ENCODE measurements around the gene KRTAP9-1. TPM values are rescaled to one million over a fixed set of nuclear protein-coding genes. Genes with fewer than 3 reads are reported as not detected.
"Not testable (repeated sequence)": the region's sequence is repeated elsewhere in the genome, so short reads cannot be mapped to it uniquely, and the experiment has no call there.

The KRTAP9-1 gene
- total RNA-seq, 1 donor from 2014 or later = not detected

- DNase-seq (ENCODE audit: low read depth, low spot score) = no peak
- Mint-ChIP-seq H3K4me3 (no peak within 1 kb of the TSS), H3K36me3 (ENCODE audit: low read depth) (no peaks in the 10 kb centered on the region), H3K27me3 (ENCODE audit: low read depth) (peaks cover 28% of the 10 kb centered on the region), H3K27ac (ENCODE audit: unreplicated experiment) (no peak within 1 kb of the TSS), H3K4me1 (no peaks in the 10 kb centered on the region), H3K9me3 (no peaks in the 10 kb centered on the region)
- TF ChIP-seq CTCF (conservative IDR thresholded peaks at IDR 0.05) = no peak
Observed at GRCh38 chr17:41149652-41149985, 40.1 kb upstream of the KRTAP9-1 start, which contains the start of gene KRTAP4-5. Gene KRTAP4-5 (minus strand): TSS chr17:41149825. CDS start chr17:41149767, 58 bp downstream.

- Mint-ChIP-seq H3K9me3 (no peaks in the 10 kb centered on the region), H3K36me3 (ENCODE audit: low read depth) (no peaks in the 10 kb centered on the region), H3K4me3 (no peak overlapping the region), H3K27me3 (ENCODE audit: low read depth) (peaks cover 32% of the 10 kb centered on the region), H3K27ac (ENCODE audit: unreplicated experiment) (no peak overlapping the region), H3K4me1 (no peaks in the 10 kb centered on the region)
- no peak for DNase-seq (ENCODE audit: low read depth, low spot score)
- TF ChIP-seq CTCF (conservative IDR thresholded peaks at IDR 0.05) = no peak
Observed at GRCh38 chr17:41150026-41150425, 39.7 kb upstream of the KRTAP9-1 start.

DNA sequence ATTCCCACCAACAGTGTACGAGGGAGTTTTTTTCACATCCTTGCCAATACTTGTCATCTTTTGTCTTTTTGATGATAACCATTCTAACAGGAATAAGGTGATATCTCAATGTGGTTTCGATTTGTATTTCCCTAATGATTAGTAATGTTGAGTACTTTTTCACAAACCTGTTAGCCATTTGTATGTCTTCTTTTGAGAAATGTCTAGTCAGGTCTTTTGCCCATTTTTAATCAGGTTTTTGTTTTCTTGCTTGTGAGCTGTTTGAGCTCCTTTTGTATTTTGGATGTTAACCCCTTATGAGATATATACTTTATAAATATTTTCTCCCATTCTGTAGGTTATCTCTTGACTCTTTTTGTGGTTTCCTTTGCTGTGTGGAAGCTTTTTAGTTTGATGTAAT lies 38.2 kb upstream of the KRTAP9-1 start:
- DNase-seq (ENCODE audit: low read depth, low spot score) = no peak
- no peaks in the 10 kb centered on the region for H3K9me3 Mint-ChIP-seq

DNA sequence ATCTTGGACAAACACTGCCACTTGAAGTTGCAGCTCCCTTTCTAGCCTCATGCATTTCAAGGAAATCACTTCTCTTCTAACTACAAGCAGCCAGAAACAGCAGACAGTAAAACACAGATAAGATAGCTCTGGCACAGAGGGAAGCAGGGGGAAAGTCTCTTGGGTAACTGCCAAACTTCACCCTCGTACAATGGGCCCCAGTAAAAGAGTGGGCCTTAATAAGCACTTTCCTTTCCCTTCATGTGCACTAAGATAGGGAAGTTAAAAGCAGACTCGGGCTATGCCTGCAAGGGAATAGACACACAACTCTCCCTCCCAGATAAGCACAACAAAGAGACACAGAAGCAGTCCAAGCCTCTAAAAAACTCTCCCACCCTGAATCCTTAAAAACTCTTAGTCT lies 35.8 kb upstream of the KRTAP9-1 start:
- Mint-ChIP-seq H3K27ac (ENCODE audit: unreplicated experiment) (no peak overlapping the region), H3K9me3 (no peaks in the 10 kb centered on the region), H3K36me3 (ENCODE audit: low read depth) (no peaks in the 10 kb centered on the region), H3K27me3 (ENCODE audit: low read depth) (peaks cover 34% of the 10 kb centered on the region), H3K4me1 (no peaks in the 10 kb centered on the region), H3K4me3 (no peak overlapping the region)
- no peak for DNase-seq (ENCODE audit: low read depth, low spot score)
- TF ChIP-seq CTCF (conservative IDR thresholded peaks at IDR 0.05) = no peak

More for the DNA sequence above, 38.2 kb upstream of the KRTAP9-1 start:
- H3K4me3 Mint-ChIP-seq = no peak overlapping the region
- no peak for TF ChIP-seq CTCF (conservative IDR thresholded peaks at IDR 0.05)
- no peak overlapping the region for H3K27ac Mint-ChIP-seq (ENCODE audit: unreplicated experiment)
- no peaks in the 10 kb centered on the region for H3K36me3 Mint-ChIP-seq (ENCODE audit: low read depth)
- H3K27me3 Mint-ChIP-seq (ENCODE audit: low read depth) = peaks cover 36% of the 10 kb centered on the region
- no peaks in the 10 kb centered on the region for H3K4me1 Mint-ChIP-seq

DNA sequence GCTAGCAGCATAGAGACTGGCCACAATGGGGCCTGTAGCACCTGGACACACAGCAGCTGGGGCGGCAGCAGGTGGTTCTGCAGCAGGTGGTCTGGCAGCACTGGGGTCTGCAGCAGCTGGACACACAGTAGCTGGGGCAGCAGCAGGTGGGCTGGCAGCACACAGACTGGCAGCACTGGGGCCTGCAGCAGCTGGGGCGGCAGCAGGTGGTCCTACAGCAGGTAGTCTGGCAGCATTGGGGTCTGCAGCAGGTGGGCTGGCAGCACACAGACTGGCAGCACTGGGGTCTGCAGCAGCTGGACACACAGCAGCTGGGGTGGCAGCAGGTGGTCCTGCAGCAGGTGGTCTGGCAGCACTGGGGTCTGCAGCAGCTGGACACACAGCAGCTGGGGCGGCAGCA lies 29.5 kb upstream of the KRTAP9-1 start:
- not testable (repeated sequence) for DNase-seq (ENCODE audit: low read depth, low spot score); H3K4me1 Mint-ChIP-seq; H3K27ac Mint-ChIP-seq (ENCODE audit: unreplicated experiment); H3K36me3 Mint-ChIP-seq (ENCODE audit: low read depth); H3K4me3 Mint-ChIP-seq; H3K9me3 Mint-ChIP-seq
- peaks cover 29% of the 10 kb centered on the region for H3K27me3 Mint-ChIP-seq (ENCODE audit: low read depth)

DNA sequence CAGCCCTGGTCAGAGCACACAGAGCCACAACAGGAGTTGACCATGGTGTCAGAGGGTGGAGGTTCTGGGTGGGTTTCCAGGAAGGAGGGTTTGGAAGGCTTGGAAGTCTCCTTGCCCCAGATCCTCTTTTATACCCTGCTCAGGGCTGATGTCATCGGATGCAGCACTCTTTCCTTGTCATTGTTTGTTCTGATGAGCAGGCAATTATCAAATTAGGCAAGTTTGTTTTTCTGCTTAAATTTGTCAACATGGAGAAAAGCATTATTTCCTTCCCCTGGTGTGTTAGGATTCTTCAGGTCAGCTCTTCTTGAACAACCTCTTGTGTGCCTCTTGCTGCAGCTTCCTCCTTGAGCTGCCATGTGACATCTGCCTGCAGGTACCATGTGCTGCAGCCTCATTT lies 29.0 kb upstream of the KRTAP9-1 start, which contains the start of gene KRTAP4-4:
TSS of gene KRTAP4-4 (minus strand) at position 101 of the 400 bp plus-strand sequence. CDS start at position 44, 57 bp downstream.
- Mint-ChIP-seq H3K36me3 (ENCODE audit: low read depth) (no peaks in the 10 kb centered on the region), H3K4me1 (no peaks in the 10 kb centered on the region), H3K27me3 (ENCODE audit: low read depth) (peaks cover 29% of the 10 kb centered on the region), H3K9me3 (no peaks in the 10 kb centered on the region), H3K27ac (ENCODE audit: unreplicated experiment) (no peak within 1 kb of the TSS), H3K4me3 (no peak within 1 kb of the TSS)
- no peak for TF ChIP-seq CTCF (conservative IDR thresholded peaks at IDR 0.05)
- DNase-seq (ENCODE audit: low read depth, low spot score) = no peak

Measured in neural crest cell (in vitro differentiated cells).